ENCODE measurements around the gene FAM170B. TPM values are rescaled to one million over a fixed set of nuclear protein-coding genes. Genes with fewer than 3 reads are reported as not detected.

The FAM170B gene
- polyA plus RNA-seq, 1 of the 3 experiments (the other 2 are of a cell fraction), result not detected

DNA sequence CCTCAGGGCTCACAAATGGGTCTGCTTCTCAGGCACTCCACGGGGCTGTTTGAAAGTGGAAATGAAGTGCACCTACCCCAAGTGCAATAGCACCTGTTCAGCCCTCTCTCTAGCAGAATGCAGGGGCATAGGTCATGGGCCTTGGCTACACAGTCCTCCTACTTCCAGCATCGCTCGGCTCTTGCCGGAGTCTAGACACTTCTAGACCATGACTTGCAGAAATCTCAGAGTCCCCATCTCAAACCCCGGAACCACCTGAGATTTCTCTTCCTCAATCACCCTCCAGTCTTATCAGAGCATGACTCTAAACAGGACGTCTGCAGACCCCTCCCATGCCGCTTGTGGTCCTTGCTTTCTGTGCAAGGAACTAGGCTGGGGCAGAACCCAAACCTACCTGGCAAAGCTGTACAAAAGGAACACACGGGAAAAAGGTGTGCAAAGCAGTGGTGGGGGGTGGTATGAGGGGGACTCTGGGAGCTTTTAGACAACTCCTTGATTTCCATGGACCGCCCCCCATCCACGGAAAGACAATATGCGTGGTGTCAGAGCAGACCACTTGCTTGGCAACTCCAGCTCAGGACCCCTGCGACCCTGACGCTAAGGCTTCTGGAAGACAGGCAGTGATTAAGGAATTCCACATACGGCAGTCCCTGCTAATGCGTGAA, 40.6 kb upstream of the FAM170B start (continued):
- TF ChIP-seq, protein P1, sequence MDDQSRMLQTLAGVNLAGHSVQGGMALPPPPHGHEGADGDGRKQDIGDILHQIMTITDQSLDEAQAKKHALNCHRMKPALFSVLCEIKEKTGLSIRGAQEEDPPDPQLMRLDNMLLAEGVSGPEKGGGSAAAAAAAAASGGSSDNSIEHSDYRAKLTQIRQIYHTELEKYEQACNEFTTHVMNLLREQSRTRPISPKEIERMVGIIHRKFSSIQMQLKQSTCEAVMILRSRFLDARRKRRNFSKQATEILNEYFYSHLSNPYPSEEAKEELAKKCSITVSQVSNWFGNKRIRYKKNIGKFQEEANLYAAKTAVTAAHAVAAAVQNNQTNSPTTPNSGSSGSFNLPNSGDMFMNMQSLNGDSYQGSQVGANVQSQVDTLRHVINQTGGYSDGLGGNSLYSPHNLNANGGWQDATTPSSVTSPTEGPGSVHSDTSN (IDR thresholded peaks at IDR 0.05), result no peak
- TF ChIP-seq RAD21 (IDR thresholded peaks at IDR 0.05; ENCODE audit: low read length) (no peak), CTCF (IDR thresholded peaks at IDR 0.05) (no peak)

- H3K9me2 ChIP-seq, result no peaks in the 10 kb centered on the region
- H2AFZ ChIP-seq (ENCODE audit: low read depth), result no peak overlapping the region
- H3K9ac ChIP-seq, result no peak overlapping the region
- H3K36me3 ChIP-seq (replicated peaks in 1 of 2; ENCODE audit: control insufficient read depth in 1 of 2, insufficient read depth in 2 of 2, low read length in 1 of 2), result no peaks in the 10 kb centered on the region
- DNase-seq, result no peak
- no peaks in the 10 kb centered on the region for H3F3A ChIP-seq (replicated peaks; ENCODE audit: insufficient read depth)
- CTCF ChIA-PET, result interaction anchor here (0.6 to 3.1 kb wide), 4 partner anchors 9 to 518 kb away, joined by 3 to 9 read pairs (median 7); no protein-coding TSS in a partner anchor
- H3K4me1 ChIP-seq (ENCODE audit: control insufficient read depth in 1 of 2, insufficient read depth in 2 of 2, low read depth in 1 of 2, low read length in 1 of 2), result peaks cover 0 to under 1% of the 10 kb centered on the region in 2 experiments; a peak in 1 of 4 replicates
- H3K79me2 ChIP-seq (ENCODE audit: insufficient read depth), result no peaks in the 10 kb centered on the region
- H3K9me3 ChIP-seq, result no peaks in the 10 kb centered on the region
- TF ChIP-seq FOSL2 (IDR thresholded peaks at IDR 0.05; ENCODE audit: borderline replicate concordance, low read depth), result no peak
- TF ChIP-seq, protein P1 (IDR thresholded peaks at IDR 0.05), result no peak
- no peak for TF ChIP-seq JUND (IDR thresholded peaks at IDR 0.05)
- TF ChIP-seq RAD21 (IDR thresholded peaks at IDR 0.05; ENCODE audit: low read length), result no peak
- TF ChIP-seq MEF2A (IDR thresholded peaks at IDR 0.05; ENCODE audit: borderline replicate concordance, low read depth), result no peak
- no peak for TF ChIP-seq CTCF (IDR thresholded peaks at IDR 0.05)
- TF ChIP-seq USF2 (IDR thresholded peaks at IDR 0.05; ENCODE audit: borderline replicate concordance, low read depth, low read length), result no peak
- H3K4me3 ChIP-seq (ENCODE audit: low read depth in 2 of 2, low read length in 1 of 2), result no peak overlapping the region
- WGBS (ENCODE audit: low lambda C conversion rate), result 75% methylated on average over 4 of the region's 4 CpGs
- no peaks in the 10 kb centered on the region for H4K20me1 ChIP-seq (ENCODE audit: insufficient read depth)
- H3K27ac ChIP-seq (ENCODE audit: low read depth in 2 of 2, low read length in 1 of 2), result no peak overlapping the region
- no peaks in the 10 kb centered on the region for H3K27me3 ChIP-seq (ENCODE audit: insufficient read depth)
- POLR2A ChIA-PET, result no interaction called here
- H3K4me2 ChIP-seq, result no peak overlapping the region
Measured at GRCh38 chr10:49173853-49174252, 40.0 kb upstream of the FAM170B start.

Measured in SK-N-SH (cell line).